T-helper 1 cell (primary cell): ENCODE data around the gene FOSL1.
"Not testable (repeated sequence)": the region's sequence is repeated elsewhere in the genome, so short reads cannot be mapped to it uniquely, and the experiment has no call there.

Experiments
- DNase-seq, 5 donors: peaks; one replicate each; pipeline ENCODE4 v3.0.0-alpha.2; 2012 to 2020

The FOSL1 gene

GRCh38 chr11:65852508-65853245, 47.5 kb downstream of the FOSL1 start:
- DNase-seq, result no peak

GRCh38 chr11:65851811-65852507, 48.2 kb downstream of the FOSL1 start:
- no peak for DNase-seq

- DNase-seq, result peak in 1 of 5 donors; percentile 23
These were observed 49.1 kb downstream of the FOSL1 start for GRCh38 chr11:65851083-65851579.

- peak in 1 of 5 donors; percentile 12 for DNase-seq
These were observed 49.7 kb downstream of the FOSL1 start for GRCh38 chr11:65850217-65851082.

GRCh38 chr11:65849771-65850216, 50.4 kb downstream of the FOSL1 start:
- DNase-seq, result no peak

- DNase-seq, result no peak
These were observed 50.8 kb downstream of the FOSL1 start for GRCh38 chr11:65849366-65849765.

- DNase-seq, result not testable (repeated sequence)
These were observed 51.5 kb downstream of the FOSL1 start for GRCh38 chr11:65848693-65849092.

GRCh38 chr11:65847746-65848145, 52.4 kb downstream of the FOSL1 start:
- no peak for DNase-seq

- no peak for DNase-seq
These were observed 55.8 kb downstream of the FOSL1 start for GRCh38 chr11:65844231-65844872.

- DNase-seq, result no peak
These were observed 56.4 kb downstream of the FOSL1 start for GRCh38 chr11:65843811-65844210.

GRCh38 chr11:65842144-65842543, 58.0 kb downstream of the FOSL1 start:
- no peak for DNase-seq
